ENCODE results near the gene TMEM256. TPM values are rescaled to one million over a fixed set of nuclear protein-coding genes. Genes with fewer than 3 reads are reported as not detected.

The TMEM256 gene
- total RNA-seq, 1 donor from 2014 or later: 78.3 TPM

DNA sequence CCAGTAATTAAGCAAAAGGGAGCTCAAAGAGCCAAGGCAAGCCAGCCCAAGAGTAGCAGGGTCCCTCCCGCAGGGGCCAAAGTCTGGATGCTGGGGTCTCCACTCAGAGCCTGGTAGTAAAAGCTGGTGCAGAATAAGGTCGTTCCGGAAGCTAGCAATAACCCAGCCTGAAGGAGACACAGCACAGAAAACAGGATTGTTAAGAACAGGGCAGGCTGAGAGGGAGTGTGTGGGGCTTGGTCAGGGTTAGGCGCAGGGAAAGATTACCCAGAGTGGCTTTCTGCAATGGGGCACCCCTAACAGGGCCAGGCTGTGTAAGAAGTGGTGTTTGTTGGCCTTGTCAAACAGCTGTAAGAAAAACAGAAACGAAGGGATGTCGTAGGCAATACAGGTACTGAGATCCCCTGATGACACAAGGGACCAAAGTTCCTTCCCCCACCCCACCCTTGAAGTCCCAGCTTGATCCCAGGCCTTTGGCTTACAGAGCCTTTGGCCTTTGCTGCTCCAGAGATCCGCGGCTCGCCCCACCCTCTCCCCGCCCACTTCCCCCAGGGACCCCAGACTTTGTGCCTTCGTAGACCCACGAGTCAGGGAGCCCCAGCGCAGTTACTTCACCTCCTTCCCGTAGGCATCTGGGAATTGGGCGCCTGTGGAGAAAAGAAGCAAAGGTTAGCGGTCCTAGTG is 712 bp downstream of the TMEM256 start:
- Mint-ChIP-seq H3K27ac (peak overlapping the region; percentile 91), H3K27me3 (ENCODE audit: low read depth) (no peaks in the 10 kb centered on the region), H3K36me3 (peaks cover 6% of the 10 kb centered on the region), H3K9me3 (no peaks in the 10 kb centered on the region), H3K4me1 (peaks cover 23% of the 10 kb centered on the region), H3K4me3 (peak overlapping the region; percentile 87)
- DNase-seq (ENCODE audit: low spot score in 2 of 2, unreplicated experiment in 2 of 2): no peak
- TF ChIP-seq, protein P1, sequence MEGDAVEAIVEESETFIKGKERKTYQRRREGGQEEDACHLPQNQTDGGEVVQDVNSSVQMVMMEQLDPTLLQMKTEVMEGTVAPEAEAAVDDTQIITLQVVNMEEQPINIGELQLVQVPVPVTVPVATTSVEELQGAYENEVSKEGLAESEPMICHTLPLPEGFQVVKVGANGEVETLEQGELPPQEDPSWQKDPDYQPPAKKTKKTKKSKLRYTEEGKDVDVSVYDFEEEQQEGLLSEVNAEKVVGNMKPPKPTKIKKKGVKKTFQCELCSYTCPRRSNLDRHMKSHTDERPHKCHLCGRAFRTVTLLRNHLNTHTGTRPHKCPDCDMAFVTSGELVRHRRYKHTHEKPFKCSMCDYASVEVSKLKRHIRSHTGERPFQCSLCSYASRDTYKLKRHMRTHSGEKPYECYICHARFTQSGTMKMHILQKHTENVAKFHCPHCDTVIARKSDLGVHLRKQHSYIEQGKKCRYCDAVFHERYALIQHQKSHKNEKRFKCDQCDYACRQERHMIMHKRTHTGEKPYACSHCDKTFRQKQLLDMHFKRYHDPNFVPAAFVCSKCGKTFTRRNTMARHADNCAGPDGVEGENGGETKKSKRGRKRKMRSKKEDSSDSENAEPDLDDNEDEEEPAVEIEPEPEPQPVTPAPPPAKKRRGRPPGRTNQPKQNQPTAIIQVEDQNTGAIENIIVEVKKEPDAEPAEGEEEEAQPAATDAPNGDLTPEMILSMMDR (IDR thresholded peaks at IDR 0.05; ENCODE audit: unreplicated experiment): no peak

DNA sequence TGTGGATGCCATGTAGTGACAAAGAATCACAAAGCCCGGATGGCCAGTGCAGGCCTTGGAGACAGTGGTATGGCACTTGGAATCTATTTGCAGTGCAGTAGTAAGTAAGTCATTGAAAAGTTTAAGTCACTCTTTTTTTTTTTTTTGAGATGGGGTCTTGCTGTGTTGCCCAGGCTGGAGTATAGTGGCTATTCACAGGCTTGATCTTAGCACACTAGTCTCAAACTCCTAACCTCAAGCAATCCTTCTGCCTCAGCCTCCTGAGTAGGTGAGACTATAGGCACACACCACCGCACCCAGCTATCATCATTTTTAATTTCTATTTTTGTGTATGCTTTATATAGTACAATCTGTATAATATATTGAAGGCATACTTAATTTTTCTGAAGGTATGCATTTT is 5.3 kb downstream of the TMEM256 start:
- TF ChIP-seq, protein P1 (IDR thresholded peaks at IDR 0.05; ENCODE audit: unreplicated experiment): no peak
- peaks cover 6% of the 10 kb centered on the region for H3K36me3 Mint-ChIP-seq
- H3K27me3 Mint-ChIP-seq (ENCODE audit: low read depth): no peaks in the 10 kb centered on the region
- no peak for DNase-seq (ENCODE audit: low spot score in 2 of 2, unreplicated experiment in 2 of 2)
- H3K27ac Mint-ChIP-seq: no peak overlapping the region
- H3K9me3 Mint-ChIP-seq: no peaks in the 10 kb centered on the region
- H3K4me1 Mint-ChIP-seq: peaks cover 12% of the 10 kb centered on the region
- H3K4me3 Mint-ChIP-seq: no peak overlapping the region

DNA sequence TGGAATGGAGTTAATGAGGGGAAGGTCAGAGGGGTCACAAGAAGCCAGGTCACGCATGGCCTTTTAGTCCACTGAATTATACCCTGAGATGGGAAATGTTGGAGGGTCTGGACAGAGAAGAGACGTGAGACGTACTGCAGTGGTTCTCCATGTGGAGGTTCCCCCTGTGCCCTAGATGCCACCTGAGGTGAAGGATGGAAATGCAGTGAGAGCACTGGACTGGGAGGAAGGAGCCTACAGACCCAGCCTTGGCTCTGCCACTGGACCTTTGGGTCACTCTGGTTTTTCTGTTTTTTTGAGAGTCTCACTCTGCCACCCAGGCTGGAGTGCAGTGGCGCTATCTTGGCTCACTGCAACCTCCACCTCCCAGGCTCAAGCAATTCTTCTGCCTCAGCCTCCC is 7.8 kb downstream of the TMEM256 start:
- DNase-seq (ENCODE audit: low spot score in 2 of 2, unreplicated experiment in 2 of 2): no peak
- no peak overlapping the region for H3K4me3 Mint-ChIP-seq
- H3K27me3 Mint-ChIP-seq (ENCODE audit: low read depth): no peaks in the 10 kb centered on the region
- H3K9me3 Mint-ChIP-seq: no peaks in the 10 kb centered on the region
- TF ChIP-seq, protein P1 (IDR thresholded peaks at IDR 0.05; ENCODE audit: unreplicated experiment): no peak
- peaks cover 12% of the 10 kb centered on the region for H3K36me3 Mint-ChIP-seq
- no peak overlapping the region for H3K27ac Mint-ChIP-seq
- H3K4me1 Mint-ChIP-seq: peaks cover 12% of the 10 kb centered on the region

DNA sequence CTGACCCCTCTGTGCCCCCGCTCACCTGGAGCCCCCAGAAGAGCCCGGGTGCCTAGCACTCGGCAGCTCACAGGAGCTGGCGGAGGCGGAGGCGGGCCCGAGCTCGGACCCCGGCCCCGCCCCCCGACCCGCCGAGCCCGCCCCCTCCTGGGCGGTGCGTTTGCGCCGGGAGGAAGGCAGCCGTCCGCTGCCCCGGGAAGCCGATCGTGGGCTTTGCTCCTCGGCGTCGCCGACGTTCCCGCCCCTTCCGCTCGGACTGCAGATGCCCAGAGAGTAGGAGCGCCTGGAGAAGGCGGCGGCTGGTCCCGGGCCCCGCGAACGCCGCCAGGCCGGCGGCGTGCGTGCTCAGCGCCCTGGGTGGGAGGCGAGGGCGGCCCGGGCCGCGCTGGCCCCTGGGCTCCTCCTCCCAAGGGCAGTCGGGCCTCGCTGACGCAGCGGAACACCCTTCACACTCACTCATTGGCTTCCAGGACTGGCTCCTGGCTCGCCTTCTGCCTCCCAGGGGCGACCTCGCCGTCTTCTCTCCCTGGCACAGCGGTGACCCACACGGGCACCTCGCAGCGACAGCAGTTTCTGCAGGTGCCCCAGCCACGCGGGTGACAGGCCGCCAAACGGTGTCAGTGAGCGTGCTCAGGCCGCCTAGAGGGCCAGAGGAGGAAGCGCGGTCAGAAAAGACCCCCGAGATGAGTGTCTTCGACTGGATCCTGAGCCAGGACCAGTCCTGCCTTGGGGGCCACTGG is 9.3 kb downstream of the TMEM256 start, which contains the start of gene PLSCR3:
PLSCR3 (minus strand) TSS at position 74 of the 740 bp plus-strand sequence. CDS start 415 bp downstream, outside the sequence.
- H3K9me3 Mint-ChIP-seq: no peaks in the 10 kb centered on the region
- DNase-seq (ENCODE audit: low spot score in 2 of 2, unreplicated experiment in 2 of 2): peak; percentile 77 to 87
- peak within 1 kb of the TSS; percentile 99 for H3K27ac Mint-ChIP-seq
- peak within 1 kb of the TSS; percentile 90 for H3K4me3 Mint-ChIP-seq
- peaks cover 12% of the 10 kb centered on the region for H3K4me1 Mint-ChIP-seq
- H3K36me3 Mint-ChIP-seq: peaks cover 17% of the 10 kb centered on the region
- TF ChIP-seq, protein P1 (IDR thresholded peaks at IDR 0.05; ENCODE audit: unreplicated experiment): peak; percentile 49
- no peaks in the 10 kb centered on the region for H3K27me3 Mint-ChIP-seq (ENCODE audit: low read depth)

DNA sequence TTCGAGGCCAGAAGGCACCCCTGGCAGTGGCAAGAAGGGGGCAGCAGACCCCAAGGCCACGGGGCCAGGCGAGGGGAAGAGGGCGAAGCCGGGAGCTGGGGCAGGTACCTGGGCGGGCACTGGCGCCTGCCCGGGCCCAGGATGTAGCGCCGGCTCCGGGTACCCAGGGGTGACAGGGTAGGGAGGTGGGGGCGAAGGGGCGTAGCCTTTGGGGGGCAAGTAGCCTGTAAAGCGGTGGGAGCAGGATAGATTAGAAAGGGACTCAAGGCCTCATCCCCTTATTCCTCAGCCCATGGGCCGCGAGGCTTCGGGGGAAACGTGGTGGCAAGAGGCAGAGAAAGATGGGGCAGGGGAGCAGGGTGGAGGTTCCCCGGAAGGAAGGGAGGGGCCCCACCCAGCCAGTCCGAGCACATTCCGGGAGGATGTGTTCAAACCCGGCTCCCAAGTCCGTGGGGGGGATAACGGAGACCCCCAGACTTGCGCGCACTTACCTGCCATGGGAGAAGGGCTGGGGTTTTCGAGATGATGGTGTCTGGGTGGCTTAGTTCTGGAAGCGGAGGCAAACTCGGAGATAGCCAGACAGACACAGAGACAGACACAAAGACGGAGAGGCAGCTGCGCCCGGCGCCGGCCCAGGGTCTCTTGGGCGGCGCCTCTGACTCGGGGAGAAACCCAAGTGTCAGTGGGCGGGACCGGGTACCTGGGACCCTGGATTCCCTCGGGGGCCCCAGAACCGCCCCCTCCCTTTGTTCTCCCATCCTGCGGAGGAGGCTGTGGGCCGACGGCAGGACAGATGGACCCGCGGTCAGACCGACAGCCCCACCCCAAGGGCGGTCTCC is 10.1 kb downstream of the TMEM256 start:
- peak overlapping the region; percentile 88 for H3K27ac Mint-ChIP-seq

More for the DNA sequence above, 10.1 kb downstream of the TMEM256 start:
- Mint-ChIP-seq H3K9me3 (no peaks in the 10 kb centered on the region), H3K4me1 (peaks cover 12% of the 10 kb centered on the region), H3K27me3 (ENCODE audit: low read depth) (no peaks in the 10 kb centered on the region), H3K4me3 (peak overlapping the region; percentile 90), H3K36me3 (peaks cover 16% of the 10 kb centered on the region)
- no peak for DNase-seq (ENCODE audit: low spot score in 2 of 2, unreplicated experiment in 2 of 2)
- TF ChIP-seq, protein P1 (IDR thresholded peaks at IDR 0.05; ENCODE audit: unreplicated experiment): no peak
